ENCODE measurements around the gene CEP104.

CEP104 gene

DNA sequence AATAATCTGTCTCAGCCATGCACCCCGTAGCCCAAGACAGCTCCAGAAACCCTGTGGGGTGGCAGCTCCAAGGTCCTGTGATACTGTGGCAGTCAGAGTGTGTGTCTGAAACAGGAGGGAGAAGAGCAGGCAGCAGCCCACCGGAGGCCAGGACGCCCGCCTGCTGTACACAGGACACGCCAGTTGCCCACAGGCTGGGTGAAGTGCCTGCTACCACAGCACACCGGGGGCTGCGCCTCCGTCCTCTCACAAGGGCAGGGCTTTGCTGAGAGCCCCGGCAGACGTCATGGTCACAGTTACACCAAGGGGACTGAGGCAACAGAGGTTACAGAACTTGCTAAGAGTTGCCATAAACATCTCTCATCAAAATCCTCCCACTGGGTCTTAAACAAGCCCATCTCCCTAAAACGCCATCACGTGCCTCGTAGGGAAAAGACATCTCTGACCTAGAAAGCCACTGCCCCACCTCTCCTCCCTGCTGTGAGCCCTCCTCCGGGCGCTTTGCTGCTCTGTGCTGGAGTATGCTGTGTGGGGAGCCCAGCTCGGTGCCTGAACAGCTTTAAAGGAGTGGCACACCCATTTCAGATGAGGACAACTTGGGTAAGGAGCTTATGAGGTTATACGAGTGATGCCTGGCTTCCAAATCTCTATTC, 37.7 kb upstream of the CEP104 start:
- DNase-seq (ENCODE audit: low read depth) = no peak

DNA sequence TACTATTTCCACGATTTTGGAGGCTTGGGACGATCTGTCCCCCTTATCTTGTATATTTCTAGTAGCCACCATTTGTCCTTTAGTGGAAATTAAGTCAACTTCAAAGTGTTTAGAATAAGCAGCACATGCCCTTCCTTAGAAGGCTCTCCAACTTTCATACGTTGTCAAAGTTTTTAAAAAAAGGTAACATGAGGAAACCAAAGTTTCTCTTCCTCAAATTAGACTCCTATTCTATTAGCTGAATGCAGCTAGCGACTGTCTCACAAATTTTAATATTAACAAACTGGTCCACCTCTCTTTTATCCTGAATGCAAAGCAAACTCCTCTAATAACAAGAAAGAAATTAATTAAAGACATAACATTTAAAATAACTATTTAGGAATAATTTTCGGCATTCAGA, 36.2 kb upstream of the CEP104 start:
- DNase-seq (ENCODE audit: low read depth) = no peak

- DNase-seq (ENCODE audit: low read depth) = no peak
These were observed 35.7 kb upstream of the CEP104 start for GRCh38 chr1:3892748-3893147.

GRCh38 chr1:3891329-3891865, 34.4 kb upstream of the CEP104 start:
- DNase-seq (ENCODE audit: low read depth) = no peak

DNA sequence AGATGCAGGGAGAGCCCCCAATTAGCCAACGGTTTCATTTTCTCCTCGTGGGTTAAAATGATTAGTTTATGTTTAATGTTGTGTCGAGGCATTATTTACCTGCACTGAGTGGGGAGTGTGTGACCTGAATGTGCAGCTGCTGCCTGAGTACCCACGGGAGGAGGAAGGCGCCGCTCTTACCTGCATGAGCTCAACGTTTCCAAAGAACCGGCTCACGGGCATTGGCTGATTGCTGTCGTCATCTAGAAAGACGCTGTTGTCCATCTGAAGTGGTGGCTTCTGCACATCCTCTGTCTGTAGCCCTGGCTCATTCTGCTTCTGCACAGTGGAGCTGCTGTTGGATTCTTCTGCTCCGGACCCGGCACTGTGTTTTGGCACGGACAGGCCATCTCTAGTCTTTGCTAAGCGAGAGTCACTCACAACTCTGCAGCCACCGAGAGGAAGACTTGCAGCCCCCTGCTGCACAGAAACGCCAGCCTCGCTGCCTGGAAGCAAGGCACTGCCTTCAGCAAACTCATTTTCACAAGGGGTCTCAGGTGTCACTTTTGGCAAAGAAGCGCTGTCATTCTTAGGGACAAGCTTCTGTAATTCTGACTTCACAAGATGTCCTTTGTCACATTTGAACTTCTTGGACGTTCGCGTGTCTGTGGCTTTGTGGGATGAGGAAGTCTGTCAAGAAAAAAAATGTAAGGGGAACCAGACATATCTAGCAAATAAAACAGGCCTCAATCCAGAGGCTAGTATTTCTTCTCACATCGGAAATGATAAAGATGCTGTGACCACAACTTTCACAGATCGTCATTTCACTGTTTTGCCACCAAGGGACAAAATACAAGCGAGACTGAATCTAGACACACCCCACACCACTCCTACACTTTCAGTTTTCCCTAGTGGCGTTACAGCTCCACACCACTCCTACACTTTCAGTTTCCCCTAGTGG, 33.6 kb upstream of the CEP104 start:
- DNase-seq (ENCODE audit: low read depth) = no peak

DNA sequence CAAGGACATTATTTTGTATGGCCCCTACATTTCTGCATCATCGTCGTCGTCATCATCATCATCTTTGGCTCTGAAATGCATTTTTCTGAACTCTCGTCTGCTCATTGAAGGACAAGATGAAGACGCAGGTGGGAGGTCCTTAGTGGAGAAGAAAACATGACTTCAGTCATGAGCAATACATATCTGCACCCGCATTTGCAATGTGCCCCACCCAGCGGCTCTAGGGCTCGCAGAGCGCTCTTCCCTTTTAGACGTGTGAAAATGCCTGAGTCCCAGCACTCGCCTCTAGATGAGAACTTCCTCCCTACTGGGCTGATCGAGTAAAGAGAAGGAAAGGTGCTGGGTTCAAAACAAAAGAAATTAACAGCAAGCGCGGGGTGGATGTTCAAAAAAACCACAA, 32.9 kb upstream of the CEP104 start:
- DNase-seq (ENCODE audit: low read depth) = no peak

DNA sequence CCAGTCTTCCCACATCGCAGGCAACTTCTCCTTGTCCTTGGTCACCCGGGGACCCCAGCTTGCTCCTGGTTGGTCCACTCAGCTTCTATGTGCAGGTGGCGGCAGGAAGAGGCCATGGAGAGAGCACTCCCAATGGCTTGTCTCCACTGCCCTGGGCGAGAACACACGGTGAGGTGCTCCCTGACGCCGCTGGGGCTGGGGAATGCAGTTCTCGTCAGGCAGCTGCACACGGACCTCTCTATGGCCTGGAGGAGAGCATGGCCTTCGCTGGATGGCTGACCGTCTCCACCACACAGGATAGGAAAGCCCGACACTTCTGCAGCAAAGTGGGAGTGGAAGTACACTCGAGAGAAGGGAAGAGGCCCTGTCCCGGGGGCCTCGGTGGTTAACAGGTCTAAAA, 31.3 kb upstream of the CEP104 start:
- no peak for DNase-seq (ENCODE audit: low read depth)

GRCh38 chr1:3886691-3887090, 29.7 kb upstream of the CEP104 start:
- no peak for DNase-seq (ENCODE audit: low read depth)

DNA sequence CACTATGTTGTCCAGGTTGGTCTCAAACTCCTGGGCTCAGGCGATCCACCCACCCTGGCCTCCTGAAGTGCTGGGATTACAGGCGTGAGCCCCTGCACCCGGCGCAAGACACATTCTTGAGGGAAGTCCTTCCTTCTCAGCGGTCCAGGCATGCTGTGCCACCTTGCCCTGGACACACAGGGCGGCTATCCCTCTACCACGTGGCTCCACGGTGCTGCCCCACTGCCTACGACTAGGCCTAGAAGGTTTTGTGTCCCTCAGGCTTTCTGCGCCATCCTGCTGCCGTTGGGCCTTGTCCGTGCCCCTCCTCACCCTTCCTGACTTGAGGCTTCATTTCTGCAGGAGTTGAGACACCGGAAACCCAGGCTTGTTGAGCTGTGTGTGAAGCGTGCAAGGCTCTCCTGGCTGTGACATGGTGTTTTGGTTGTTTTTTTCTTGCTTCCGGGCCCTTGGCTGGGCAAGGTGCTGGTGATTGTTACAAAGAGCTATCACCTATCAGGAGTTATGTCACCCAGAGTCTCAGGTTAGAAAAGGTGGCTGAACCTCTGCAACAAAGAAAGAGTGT, 29.2 kb upstream of the CEP104 start:
- DNase-seq (ENCODE audit: low read depth) = no peak

DNA sequence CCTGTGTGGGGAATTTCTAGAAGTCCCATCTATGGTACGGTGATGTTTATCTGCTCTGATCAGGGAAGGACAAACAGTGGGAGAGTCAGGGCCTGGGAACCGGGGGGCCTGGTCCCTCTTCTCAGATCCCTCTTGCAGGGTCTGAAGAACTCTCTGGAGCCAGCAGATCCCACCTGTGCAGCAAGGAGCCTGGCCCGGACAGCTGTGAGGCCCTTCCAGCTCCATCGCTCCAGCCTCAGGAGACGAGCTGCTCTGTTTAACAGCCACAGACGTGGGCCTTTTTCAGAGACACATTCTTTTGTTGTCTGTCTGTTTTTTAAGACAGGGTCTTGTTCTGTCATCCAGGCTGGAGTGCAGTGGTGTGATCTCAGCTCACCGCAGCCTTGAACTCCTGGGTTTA, 28.6 kb upstream of the CEP104 start:
- DNase-seq (ENCODE audit: low read depth) = no peak

- DNase-seq (ENCODE audit: low read depth) = no peak
These were observed 28.0 kb upstream of the CEP104 start for GRCh38 chr1:3884966-3885365.

DNA sequence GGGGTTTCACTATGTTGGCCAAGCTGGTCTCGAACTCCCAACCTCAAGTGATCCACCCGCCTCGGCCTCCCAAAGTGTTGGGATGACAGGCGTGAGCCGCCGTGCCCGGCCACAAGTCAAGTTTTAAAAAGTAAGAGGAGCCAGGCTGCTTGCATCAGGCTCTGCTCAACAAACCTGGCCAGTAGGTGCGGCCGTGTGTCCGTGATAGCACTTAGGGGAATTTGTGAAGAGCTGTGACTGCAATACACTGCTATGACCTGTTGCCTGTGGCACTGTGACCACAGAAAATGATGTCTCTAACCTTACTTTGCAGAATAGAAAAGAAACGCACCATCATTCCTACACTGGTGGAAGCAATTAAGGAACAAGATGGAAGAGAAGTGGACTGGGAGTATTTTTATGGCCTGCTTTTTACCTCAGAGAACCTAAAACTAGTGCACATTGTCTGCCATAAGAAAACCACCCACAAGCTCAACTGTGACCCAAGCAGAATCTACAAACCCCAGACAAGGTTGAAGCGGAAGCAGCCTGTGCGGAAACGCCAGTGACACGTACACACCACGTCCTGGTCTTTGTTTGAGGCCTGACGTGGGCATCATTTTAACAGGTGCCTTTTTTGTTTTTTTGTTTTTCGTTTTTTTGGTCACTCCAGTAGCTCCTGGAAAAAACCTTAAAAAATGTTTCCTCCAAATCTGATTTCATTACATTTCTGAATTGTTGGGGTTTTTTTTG, 26.3 kb upstream of the CEP104 start:
- DNase-seq (ENCODE audit: low read depth) = no peak

DNA sequence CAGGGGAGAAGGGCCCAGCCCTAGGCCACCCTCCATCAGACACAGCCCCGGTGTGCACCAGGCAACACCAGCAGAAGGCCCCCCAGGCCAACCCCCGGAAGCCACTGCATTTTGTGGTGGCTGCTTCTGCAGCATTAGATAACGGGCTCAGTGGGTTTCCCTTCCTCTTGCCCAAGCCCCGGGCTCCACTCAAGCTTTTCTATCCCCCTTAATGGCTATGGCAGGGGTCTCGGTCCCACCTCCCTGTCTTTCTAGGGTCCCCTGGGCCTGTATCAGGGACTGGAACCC, 24.1 kb upstream of the CEP104 start:
- no peak for DNase-seq (ENCODE audit: low read depth)

- no peak for DNase-seq (ENCODE audit: low read depth)
These were observed 23.6 kb upstream of the CEP104 start for GRCh38 chr1:3880429-3881192.

- no peak for DNase-seq (ENCODE audit: low read depth)
These were observed 22.9 kb upstream of the CEP104 start for GRCh38 chr1:3879787-3880428.

GRCh38 chr1:3879099-3879498, 22.1 kb upstream of the CEP104 start:
- no peak for DNase-seq (ENCODE audit: low read depth)

DNA sequence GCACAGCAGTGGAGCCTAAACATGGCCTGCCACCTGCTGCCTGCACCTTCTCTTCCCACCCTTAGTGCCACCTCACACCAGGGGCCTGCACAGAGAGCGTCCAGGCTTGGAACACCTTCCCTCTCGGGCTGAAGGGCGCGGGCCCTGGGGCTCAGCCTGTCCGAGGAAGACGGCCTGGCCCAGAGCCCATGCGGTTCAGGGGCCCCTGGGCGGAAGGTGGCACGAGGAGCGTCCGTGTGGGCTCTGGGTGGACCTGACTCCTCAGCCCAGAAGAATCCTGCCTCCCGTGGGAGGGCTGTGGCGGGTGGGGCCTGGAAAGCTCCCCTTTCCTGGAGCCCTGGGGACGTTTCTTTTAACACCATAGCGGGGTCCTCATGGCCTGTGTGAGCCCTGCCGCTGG, 19.7 kb upstream of the CEP104 start:
- DNase-seq (ENCODE audit: low read depth) = no peak

- DNase-seq (ENCODE audit: low read depth) = no peak
These were observed 17.7 kb upstream of the CEP104 start for GRCh38 chr1:3874736-3875135.

DNA sequence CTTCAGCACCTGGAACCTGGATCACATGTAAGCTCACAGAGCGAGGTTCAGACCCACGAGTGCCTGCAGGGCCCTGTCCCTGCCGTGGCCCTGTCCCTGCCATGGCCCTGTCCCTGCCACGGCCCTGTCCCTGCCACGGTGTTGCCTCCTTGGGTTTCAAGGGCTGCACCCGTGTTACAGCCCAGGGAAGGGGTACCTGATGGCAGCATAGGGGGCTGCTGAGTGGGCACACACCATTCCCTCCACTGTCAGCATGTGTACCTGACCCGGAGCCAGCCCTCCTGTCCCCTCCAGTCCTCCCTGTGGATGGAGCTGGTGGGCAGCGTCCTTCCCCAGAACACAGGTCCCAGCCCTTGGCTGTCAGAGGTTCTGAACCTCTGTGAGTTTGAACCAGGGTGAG, 15.5 kb upstream of the CEP104 start:
- no peak for DNase-seq (ENCODE audit: low read depth)

- DNase-seq (ENCODE audit: low read depth) = no peak
These were observed 14.4 kb upstream of the CEP104 start for GRCh38 chr1:3871451-3871805.

DNA sequence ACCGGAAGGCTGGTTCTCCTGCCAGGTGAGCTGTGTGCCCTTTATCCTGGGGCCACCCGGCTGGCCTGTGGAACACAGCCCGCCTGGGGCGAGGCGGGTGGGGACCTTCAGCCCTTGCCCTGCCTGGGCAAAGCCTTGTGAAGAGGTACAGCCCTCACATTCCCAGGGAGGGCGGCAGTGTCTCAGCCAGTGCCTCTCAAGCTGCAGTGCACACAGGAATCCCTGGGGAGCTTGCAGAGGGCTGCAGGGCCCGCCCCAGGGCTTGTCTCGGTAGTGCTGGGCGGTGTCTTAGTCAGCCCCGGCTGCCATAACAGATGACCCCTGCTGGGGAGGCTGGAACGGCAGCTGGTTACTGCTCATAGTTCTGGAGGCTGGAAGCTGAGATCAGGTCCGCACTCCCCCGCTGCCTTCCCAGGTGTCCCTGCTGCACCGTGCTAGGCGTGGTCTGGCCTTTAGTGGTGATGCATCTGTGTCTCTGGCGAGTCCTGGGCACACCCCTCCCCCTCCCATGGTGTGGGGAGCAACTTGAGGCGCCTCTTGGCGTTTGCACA, 12.8 kb upstream of the CEP104 start:
- DNase-seq (ENCODE audit: low read depth) = no peak
